ENCODE results near the gene VTI1A.

GRCh38 chr10:112524641-112525040, 77.6 kb downstream of the VTI1A start:
- TF ChIP-seq CTCF (IDR thresholded peaks at IDR 0.05) (no peak), POLR2A (IDR thresholded peaks at IDR 0.05) (no peak)

Measured in sigmoid colon (tissue), 3 donors.